Mesodermal cell (in vitro differentiated cells): ENCODE results near the gene SELENOI.

Experiments
- H3K27ac ChIP-seq: 2 replicates; pipeline ENCODE4 v1.7.0; 2013; ENCODE audit warnings: mild to moderate bottlenecking, low read depth, low read length, moderate library complexity; ENCODE audit not compliant: severe bottlenecking
- H3K36me3 ChIP-seq: 2 replicates; pipeline ENCODE4 v1.7.1; 2013; ENCODE audit warnings: mild to moderate bottlenecking, low read length, moderate library complexity; ENCODE audit not compliant: control insufficient read depth, insufficient read depth
- H3K4me1 ChIP-seq: one replicate; pipeline ENCODE4 v1.7.1; 2013; ENCODE audit warnings: mild to moderate bottlenecking, low read length; ENCODE audit not compliant: insufficient read depth, control insufficient read depth, poor library complexity, severe bottlenecking
- H3K4me3 ChIP-seq: 2 replicates; pipeline ENCODE4 v1.7.0; 2013; ENCODE audit warnings: low read length, control low read depth, mild to moderate bottlenecking; ENCODE audit not compliant: insufficient read depth, poor library complexity, severe bottlenecking; ENCODE audit errors: extremely low read depth
- H3K9me3 ChIP-seq: 2 replicates; pipeline ENCODE4 v1.7.1; 2013; ENCODE audit warnings: mild to moderate bottlenecking, low read length, moderate library complexity; ENCODE audit not compliant: control insufficient read depth
- WGBS, 2 experiments: methylation state at CpG; one replicate each; pipeline ENCODE4 v1.1.5; 2013; ENCODE audit warnings: missing lambda C conversion rate in 2 of 2; ENCODE audit not compliant: insufficient coverage in 2 of 2; 5-methylcytosine and 5-hydroxymethylcytosine counted together

Gene SELENOI

GRCh38 chr2:26384183-26384582, 38.2 kb downstream of the SELENOI start:
- Histone ChIP-seq H3K27ac (no peak overlapping the region), H3K4me1 (no peaks in the 10 kb centered on the region), H3K9me3 (no peaks in the 10 kb centered on the region), H3K36me3 (peaks cover 56% of the 10 kb centered on the region), H3K4me3 (no peak overlapping the region)
- 92 to 100% methylated on average over 2 to 3 of the region's 9 CpGs for WGBS, 2 experiments

- H3K27ac ChIP-seq = no peak overlapping the region
- H3K4me1 ChIP-seq = no peaks in the 10 kb centered on the region
- no peaks in the 10 kb centered on the region for H3K9me3 ChIP-seq
- H3K36me3 ChIP-seq = peaks cover 57% of the 10 kb centered on the region
- H3K4me3 ChIP-seq = no peak overlapping the region
These were observed 38.7 kb downstream of the SELENOI start for GRCh38 chr2:26384597-26384996.

- H3K36me3 ChIP-seq = peaks cover 59% of the 10 kb centered on the region
- 100% methylated on average over 2 of the region's 4 CpGs; no CpG with 5 or more reads in 1 of the 2 experiments for WGBS, 2 experiments
- no peak overlapping the region for H3K4me3 ChIP-seq
- no peak overlapping the region for H3K27ac ChIP-seq
- H3K9me3 ChIP-seq = no peaks in the 10 kb centered on the region
- no peaks in the 10 kb centered on the region for H3K4me1 ChIP-seq
These were observed 41.2 kb downstream of the SELENOI start for GRCh38 chr2:26387189-26387588.

GRCh38 chr2:26394694-26395093, 48.8 kb downstream of the SELENOI start:
- no peak overlapping the region for H3K4me3 ChIP-seq
- H3K4me1 ChIP-seq = no peaks in the 10 kb centered on the region
- 90 to 100% methylated on average over 1 to 2 of the region's 4 CpGs for WGBS, 2 experiments
- no peaks in the 10 kb centered on the region for H3K9me3 ChIP-seq
- H3K27ac ChIP-seq = no peak overlapping the region
- peaks cover 40% of the 10 kb centered on the region for H3K36me3 ChIP-seq

- no peaks in the 10 kb centered on the region for H3K9me3 ChIP-seq
- H3K36me3 ChIP-seq = peaks cover 33% of the 10 kb centered on the region
- WGBS, 2 experiments = 88 to 91% methylated on average over 3 of the region's 4 CpGs
- no peak overlapping the region for H3K27ac ChIP-seq
- H3K4me3 ChIP-seq = no peak overlapping the region
- H3K4me1 ChIP-seq = no peaks in the 10 kb centered on the region
These were observed 49.5 kb downstream of the SELENOI start for GRCh38 chr2:26395394-26395793.

- Histone ChIP-seq H3K9me3 (no peaks in the 10 kb centered on the region), H3K4me1 (no peaks in the 10 kb centered on the region), H3K4me3 (no peak overlapping the region), H3K36me3 (peaks cover 22% of the 10 kb centered on the region), H3K27ac (no peak overlapping the region)
- WGBS, 2 experiments = 86 to 91% methylated on average over 5 of the region's 5 CpGs
These were observed 50.9 kb downstream of the SELENOI start for GRCh38 chr2:26396734-26397298.

GRCh38 chr2:26399771-26400376, 53.9 kb downstream of the SELENOI start:
- WGBS, 2 experiments = 68 to 73% methylated on average over 4 of the region's 4 CpGs
- Histone ChIP-seq H3K36me3 (peaks cover 9% of the 10 kb centered on the region), H3K27ac (no peak overlapping the region), H3K4me3 (no peak overlapping the region), H3K4me1 (no peaks in the 10 kb centered on the region), H3K9me3 (no peaks in the 10 kb centered on the region)

- Histone ChIP-seq H3K9me3 (no peaks in the 10 kb centered on the region), H3K4me3 (no peak overlapping the region), H3K27ac (no peak overlapping the region), H3K36me3 (peaks cover 4% of the 10 kb centered on the region), H3K4me1 (no peaks in the 10 kb centered on the region)
- WGBS, 2 experiments = 85 to 90% methylated on average over 4 of the region's 5 CpGs
These were observed 54.8 kb downstream of the SELENOI start for GRCh38 chr2:26400723-26401122.

- Histone ChIP-seq H3K36me3 (no peaks in the 10 kb centered on the region), H3K27ac (peak within 1 kb of the TSS; percentile 19), H3K4me1 (no peaks in the 10 kb centered on the region), H3K4me3 (peak within 1 kb of the TSS; percentile 34), H3K9me3 (no peaks in the 10 kb centered on the region)
- WGBS, 2 experiments = 14 to 26% methylated on average over 34 to 51 of the region's 63 CpGs
These were observed 56.0 kb downstream of the SELENOI start, which contains the start of gene DRC1 for GRCh38 chr2:26401739-26402541. DRC1 (plus strand) TSS chr2:26401920; CDS start chr2:26401990, 70 bp downstream.

- WGBS, 2 experiments = 84 to 99% methylated on average over 6 of the region's 9 CpGs
- Histone ChIP-seq H3K4me3 (no peak overlapping the region), H3K36me3 (no peaks in the 10 kb centered on the region), H3K4me1 (no peaks in the 10 kb centered on the region), H3K27ac (no peak overlapping the region), H3K9me3 (no peaks in the 10 kb centered on the region)
These were observed 61.6 kb downstream of the SELENOI start for GRCh38 chr2:26407526-26407925.

- no peaks in the 10 kb centered on the region for H3K4me1 ChIP-seq
- no peak overlapping the region for H3K27ac ChIP-seq
- no peak overlapping the region for H3K4me3 ChIP-seq
- no CpG with 5 or more reads among the region's 1 CpG for WGBS, 2 experiments
- no peaks in the 10 kb centered on the region for H3K9me3 ChIP-seq
- H3K36me3 ChIP-seq = no peaks in the 10 kb centered on the region
These were observed 63.8 kb downstream of the SELENOI start for GRCh38 chr2:26409785-26410184.
